ENCODE measurements around the gene OTUD4. TPM values are rescaled to one million over a fixed set of nuclear protein-coding genes. Genes with fewer than 3 reads are reported as not detected.

OTUD4 gene
- polyA plus RNA-seq, 10 donors = 54.0 to 102 (median 75.1) TPM

GRCh38 chr4:145130788-145131399 is 49.5 kb downstream of the OTUD4 start:
- DNase-seq = peak in 2 of 3 donors; percentile 9 to 72

- no peak for DNase-seq
Measured at GRCh38 chr4:145130130-145130529, 50.3 kb downstream of the OTUD4 start.

DNA sequence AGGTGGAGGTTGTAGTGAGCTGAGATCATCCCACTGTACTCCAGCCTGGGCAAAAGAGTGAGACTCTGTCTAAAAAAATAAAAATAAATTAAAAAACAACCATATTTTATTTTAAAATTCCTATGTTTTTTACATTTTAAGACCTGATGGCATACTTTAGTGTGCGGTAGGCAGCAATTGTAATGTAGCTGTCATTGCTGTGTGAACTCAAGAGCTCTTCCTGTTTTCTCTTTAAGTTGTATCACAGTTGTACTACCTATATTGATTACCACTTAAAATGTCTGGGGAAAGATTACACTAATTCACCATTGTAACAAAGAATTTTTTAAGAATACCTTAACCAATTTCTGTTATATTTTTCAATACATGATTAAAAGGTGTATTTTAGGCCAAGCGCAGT is 55.0 kb downstream of the OTUD4 start:
- DNase-seq = no peak

DNA sequence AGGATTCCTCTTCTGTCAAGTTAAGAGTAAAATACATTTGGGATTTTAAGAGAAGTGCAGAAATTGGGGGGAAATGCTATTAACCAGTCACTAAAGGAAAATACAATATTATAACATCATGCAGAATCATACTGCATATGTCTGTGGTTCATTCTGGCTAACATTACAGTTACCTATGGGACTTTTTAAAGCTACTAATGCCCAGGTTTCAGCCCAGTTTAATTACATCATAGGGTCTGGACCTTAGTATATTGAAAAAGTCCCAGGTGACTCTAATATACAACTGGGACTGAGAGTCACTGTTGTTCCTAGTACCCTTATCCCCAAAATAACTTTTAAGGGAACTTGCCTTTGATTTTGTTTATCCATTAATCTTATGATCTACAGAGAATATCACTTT is 72.3 kb downstream of the OTUD4 start:
- no peak for DNase-seq

DNA sequence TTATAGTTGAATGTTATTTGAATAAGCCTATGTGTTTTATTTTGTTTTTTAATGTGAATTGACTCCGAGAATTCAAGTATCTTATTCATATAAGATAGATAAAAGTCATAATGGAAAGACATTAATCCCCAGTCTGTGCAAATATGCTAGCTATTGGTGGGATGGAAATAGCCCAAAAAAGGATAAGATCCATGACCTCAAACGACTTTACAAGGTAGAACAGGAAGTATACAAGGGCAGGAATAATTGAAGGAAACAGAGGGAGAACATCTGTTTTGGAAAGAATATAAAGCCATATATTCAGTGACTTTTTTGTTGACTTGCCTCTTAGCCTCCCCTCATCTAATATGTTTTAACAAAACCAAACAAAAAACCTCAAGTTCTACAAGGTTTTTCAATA is 73.3 kb downstream of the OTUD4 start:
- no peak for DNase-seq

- peak in 1 of 3 donors; percentile 10 for DNase-seq
Measured at GRCh38 chr4:145103496-145103895, 76.9 kb downstream of the OTUD4 start.

- no peak for DNase-seq
Measured at GRCh38 chr4:145102619-145103018, 77.8 kb downstream of the OTUD4 start.

DNA sequence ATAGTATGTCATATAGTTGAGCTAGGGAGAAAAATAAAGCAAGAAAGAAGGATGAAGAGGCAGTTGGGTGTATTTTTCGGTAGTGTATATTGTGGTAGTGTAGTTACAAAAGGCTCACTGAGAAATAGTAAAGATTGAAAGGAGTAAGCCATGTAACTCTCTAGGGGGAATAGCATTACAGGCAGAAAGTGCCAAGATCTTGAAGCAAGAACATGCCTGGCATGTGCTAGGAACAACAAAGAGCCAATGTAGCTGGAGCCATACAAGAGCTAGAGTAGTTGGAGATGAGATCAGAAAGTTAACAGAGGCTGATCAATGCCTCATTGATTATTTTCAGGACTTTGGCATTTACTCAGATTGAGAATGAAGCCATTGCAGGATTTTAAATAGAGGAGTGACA is 79.3 kb downstream of the OTUD4 start:
- no peak for DNase-seq

DNA sequence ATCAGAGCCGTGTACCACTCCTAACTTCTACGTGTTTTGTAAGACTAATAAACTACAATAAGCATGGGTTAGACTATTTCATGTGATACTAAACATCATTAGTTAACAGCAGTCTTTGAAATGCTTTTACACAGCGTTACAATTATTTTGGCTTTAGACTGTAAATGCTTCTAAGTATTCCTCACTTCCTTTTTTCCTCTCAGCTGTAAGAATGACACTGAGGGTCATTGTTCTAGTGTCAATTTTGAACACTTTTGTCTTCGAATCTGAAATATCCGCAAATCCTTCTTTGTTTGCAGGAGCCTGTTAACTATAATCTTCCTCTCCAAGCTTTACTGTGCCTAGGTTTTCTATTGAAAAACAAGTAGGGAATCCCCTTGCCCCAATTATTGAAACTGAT is 80.7 kb downstream of the OTUD4 start:
- no peak for DNase-seq

GRCh38 chr4:145098675-145099037 is 81.7 kb downstream of the OTUD4 start:
- DNase-seq = peak in 2 of 3 donors; percentile 51 to 57

DNA sequence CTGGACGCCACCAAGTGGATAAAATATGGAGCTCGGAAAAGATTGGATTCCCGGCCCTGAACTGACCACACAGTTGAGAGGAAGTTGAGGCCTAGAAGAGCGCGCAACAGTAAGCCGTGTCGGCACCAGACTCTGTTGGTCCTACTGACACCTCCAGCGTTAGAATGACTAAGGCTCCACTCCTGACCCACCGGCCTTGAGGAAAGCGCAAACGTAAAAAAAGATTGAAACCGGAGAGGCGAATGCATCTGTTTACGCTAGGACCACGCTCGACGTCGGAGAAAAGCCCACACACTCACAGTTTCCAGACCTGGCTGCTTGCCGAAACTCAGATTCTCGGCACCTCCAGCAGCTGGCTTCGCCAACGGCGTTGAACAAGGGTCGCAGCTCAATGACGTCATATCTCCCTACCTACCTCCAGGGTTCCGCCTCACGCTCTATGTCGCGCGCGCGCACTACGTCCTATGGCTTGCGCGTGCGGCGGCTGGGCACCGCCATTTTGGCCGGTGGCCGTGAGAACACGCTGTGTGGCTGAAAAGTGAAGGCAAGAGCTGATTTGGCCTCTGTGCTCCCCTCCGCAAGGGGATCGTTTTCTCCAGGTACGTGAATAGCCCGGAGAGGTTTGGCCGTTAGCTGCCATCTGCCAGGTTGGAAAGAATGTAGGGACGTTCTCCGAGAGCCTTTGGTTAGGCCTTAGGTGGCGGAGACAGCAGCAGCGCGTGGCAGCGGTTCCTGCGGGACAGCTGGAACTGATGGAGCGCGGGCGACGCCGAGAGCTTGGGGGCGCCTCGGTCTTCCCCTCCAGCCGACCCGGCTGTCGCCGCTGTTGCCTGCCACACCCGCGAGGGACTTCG is 82.3 kb downstream of the OTUD4 start, which contains the start of the genes ABCE1 and ANAPC10:
Gene ABCE1, plus strand, starts transcription at position 491 of the 854 bp plus-strand sequence. CDS start 6,102 bp downstream, outside the sequence.
Gene ANAPC10, minus strand, starts transcription at position 376 of the 854 bp plus-strand sequence. CDS start 2,097 bp downstream, outside the sequence.
- DNase-seq = peak; percentile 98 to 99 (median 98)

- DNase-seq = no peak
Measured at GRCh38 chr4:145097331-145097820, 83.0 kb downstream of the OTUD4 start.

DNA sequence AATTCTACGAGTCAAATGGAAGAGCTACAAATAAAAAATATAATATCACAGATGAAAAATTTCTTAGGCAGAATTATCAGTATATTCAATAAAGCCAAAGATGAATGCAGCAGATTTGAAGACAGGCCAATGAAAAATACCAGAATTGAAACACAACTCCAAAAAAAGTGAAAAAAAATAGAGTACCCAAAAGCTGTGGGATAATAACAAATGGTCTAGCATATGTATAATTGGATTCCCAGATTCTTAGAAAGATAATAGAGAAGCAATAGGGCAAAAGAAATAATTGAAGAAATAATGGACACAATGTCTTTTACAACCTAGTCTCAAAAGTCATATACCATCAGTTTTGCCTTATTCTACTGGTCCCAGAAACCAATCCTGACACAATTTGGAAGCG is 86.8 kb downstream of the OTUD4 start:
- no peak for DNase-seq

- no peak for DNase-seq
Measured at GRCh38 chr4:145090380-145090779, 90.0 kb downstream of the OTUD4 start.

DNA sequence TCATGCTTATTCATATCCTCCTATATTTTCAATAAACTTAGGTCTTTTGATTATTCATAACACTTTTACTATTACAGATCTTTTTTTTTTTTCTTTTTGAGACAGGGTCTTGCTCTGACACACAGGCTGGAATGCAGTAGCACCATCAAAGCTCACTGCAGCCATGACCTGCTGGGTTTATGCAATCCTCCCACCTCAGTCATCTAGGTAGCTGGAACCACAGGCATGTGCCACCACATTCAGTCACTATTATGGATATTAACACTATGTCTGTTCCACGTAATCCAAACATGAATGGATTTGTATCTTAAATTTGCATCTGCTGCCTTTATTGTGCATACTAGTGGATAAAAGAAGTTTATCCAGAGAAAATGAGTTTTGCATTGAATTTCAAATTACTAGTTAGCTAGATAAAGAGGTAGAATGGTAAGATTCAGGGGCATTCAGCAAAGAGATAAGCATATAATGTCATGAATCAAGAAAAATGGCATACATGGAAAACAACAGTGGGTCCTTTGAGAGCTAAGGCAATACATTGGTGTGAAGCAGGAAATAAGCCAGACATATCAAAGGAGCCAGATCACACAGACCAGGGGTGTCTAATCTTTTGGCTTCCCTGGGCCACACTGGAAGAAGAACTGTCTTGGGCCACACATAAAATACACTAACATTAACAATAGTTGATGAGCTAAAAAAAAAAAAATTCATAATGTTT is 96.3 kb downstream of the OTUD4 start:
- no peak for DNase-seq

Other genes with a start within 250 kb of the OTUD4 start
- gene ANAPC10, start 82.4 kb downstream of the OTUD4 start, polyA plus RNA-seq (ENCODE audit: insufficient read length in 10 of 10) = 10 to 100 TPM; 17.0 to 20.8 (median 18.5) TPM
- gene ABCE1, start 82.3 kb downstream of the OTUD4 start, polyA plus RNA-seq (ENCODE audit: insufficient read length in 10 of 10) = 10 to 100 TPM; 53.2 to 71.3 (median 63.9) TPM